Body of pancreas (tissue), 4 donors: ENCODE measurements around the gene NGFR. TPM values are rescaled to one million over a fixed set of nuclear protein-coding genes. Genes with fewer than 3 reads are reported as not detected.

Experiments used
- ATAC-seq: fragments of 150-250 bp; one replicate; pipeline ENCODE4 v1.9.1; 2016
- DNase-seq, 4 donors: peaks; one replicate each; pipeline ENCODE4 v3.0.0-alpha.2; 2019
- H3K27ac ChIP-seq, 4 donors: fragments of 200-600 bp; sonication (generic); 1 replicate in 3 of 4; 2 replicates in 1 of 4; pipeline versions ENCODE4 v1.5.1 to v1.6.1; 2016 to 2019; ENCODE audit warnings: mild to moderate bottlenecking in 1 of 4, mixed read lengths in 1 of 4, moderate library complexity in 1 of 4
- H3K27me3 ChIP-seq, 2 donors: fragments of 200-600 bp; sonication (generic); one replicate each; pipeline ENCODE4 v1.6.0; 2016; ENCODE audit warnings: mild to moderate bottlenecking in 1 of 2
- H3K36me3 ChIP-seq, 2 donors: fragments of 200-600 bp; sonication (generic); replicated peaks in 1 of 2; 2 replicates each; pipeline ENCODE4 v1.5.1; 2016; ENCODE audit warnings: low read depth in 2 of 2; ENCODE audit not compliant: insufficient read depth in 1 of 2
- H3K4me1 ChIP-seq: fragments of 200-600 bp; sonication (generic); one replicate; pipeline ENCODE4 v1.6.0; 2016
- H3K4me3 ChIP-seq, 2 donors: fragments of 200-600 bp; sonication (generic); 1 replicate in 1 of 2; 2 replicates in 1 of 2; pipeline ENCODE4 v1.5.1; 2016 to 2019
- H3K9me3 ChIP-seq, 3 donors: fragments of 200-600 bp; sonication (generic); 1 replicate in 2 of 3; 2 replicates in 1 of 3; pipeline ENCODE4 v1.5.1; 2016
- POLR2A ChIP-seq, 3 donors: fragments of 450-650 bp; IDR thresholded peaks; one replicate each; pipeline ENCODE4 v1.6.1; 2016; ENCODE audit warnings: antibody characterized with exemption in 3 of 3, mild to moderate bottlenecking in 2 of 3
- WGBS, 2 donors: methylation state at CpG; one replicate each; pipeline ENCODE4 v1.1.5; 2017; 5-methylcytosine and 5-hydroxymethylcytosine counted together
- intact Hi-C: fragments of 100-400 bp; cut with DNase I; formaldehyde crosslinking; loops from one replicate; pipeline ENCODE4 v1.15.1; 2023
- microRNA-seq, 2 donors: library from miRNA; unstranded; fragments of <30 nt; microRNA quantifications; one replicate each; pipeline ENCODE4, GENCODE V29; 2016; ENCODE audit warnings: borderline number of aligned reads in 2 of 2, borderline replicate concordance in 2 of 2
- small RNA-seq: library from RNA; depleted of rRNA; stranded (forward); fragments of <200 nt; gene quantifications from one replicate; pipeline ENCODE3, GENCODE V24; 2016
- total RNA-seq, 2 donors: library from RNA; depleted of rRNA; stranded (reverse); fragments of >200 nt; gene quantifications; one replicate each; pipeline ENCODE4 v1.1.0, GENCODE V29; 2016
- TF ChIP-seq, protein P1 (sequence below), 7 experiments: fragments of 450-650 bp in 4 of 7; fragments of 200-600 bp in 3 of 7; sonication (generic) in 3 of 7; IDR thresholded peaks; one replicate each; pipeline ENCODE4 v1.5.1; 2016 to 2019; ENCODE audit warnings: antibody characterized with exemption in 7 of 7

Gene NGFR
- total RNA-seq, 2 donors from 2014 or later, result 10.1 to 27.7 TPM

DNA sequence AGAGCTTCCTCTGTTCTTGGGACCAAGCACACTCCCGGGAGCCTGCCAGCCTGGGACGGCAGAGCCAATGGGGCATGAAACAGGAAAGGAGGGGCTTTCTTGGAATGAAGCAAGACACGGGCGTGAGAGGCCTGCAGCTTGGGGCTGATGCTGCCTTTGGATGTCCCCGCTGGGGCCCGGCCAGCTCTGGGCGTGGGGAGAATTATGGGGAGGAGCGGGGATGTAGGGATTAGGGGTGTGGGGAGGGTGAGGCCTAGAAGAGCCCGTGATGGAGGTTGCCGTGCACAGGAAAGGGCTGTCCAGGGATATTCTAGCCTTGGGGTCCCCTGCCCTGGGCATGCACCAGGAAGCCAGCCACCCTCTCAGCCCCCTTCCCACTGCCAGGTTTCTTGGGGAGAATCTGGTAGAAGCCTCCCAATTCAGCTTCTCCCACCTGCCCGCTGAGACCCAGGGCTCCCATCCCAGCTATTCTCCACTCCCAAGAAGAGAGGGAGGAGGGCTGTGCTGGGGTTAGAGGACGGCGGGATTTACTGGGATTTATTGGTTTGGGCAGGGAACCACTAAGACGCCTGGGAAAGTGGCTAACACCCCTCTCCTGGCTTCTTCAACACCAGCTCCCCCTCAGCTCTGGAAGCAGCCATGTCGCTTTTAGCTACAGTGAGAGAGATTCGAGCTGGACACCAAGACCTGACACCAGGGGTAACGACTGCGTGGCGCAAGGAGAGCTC is 60.6 kb downstream of the NGFR start:
- Histone ChIP-seq H3K27ac (no peak overlapping the region), H3K36me3 (no peaks in the 10 kb centered on the region), H3K4me3 (no peak overlapping the region), H3K4me1 (peaks cover 6% of the 10 kb centered on the region), H3K27me3 (no peaks in the 10 kb centered on the region), H3K9me3 (no peaks in the 10 kb centered on the region)
- WGBS, 2 donors, result 64 to 69% methylated on average over 10 to 19 of the region's 19 CpGs
- TF ChIP-seq, protein P1, sequence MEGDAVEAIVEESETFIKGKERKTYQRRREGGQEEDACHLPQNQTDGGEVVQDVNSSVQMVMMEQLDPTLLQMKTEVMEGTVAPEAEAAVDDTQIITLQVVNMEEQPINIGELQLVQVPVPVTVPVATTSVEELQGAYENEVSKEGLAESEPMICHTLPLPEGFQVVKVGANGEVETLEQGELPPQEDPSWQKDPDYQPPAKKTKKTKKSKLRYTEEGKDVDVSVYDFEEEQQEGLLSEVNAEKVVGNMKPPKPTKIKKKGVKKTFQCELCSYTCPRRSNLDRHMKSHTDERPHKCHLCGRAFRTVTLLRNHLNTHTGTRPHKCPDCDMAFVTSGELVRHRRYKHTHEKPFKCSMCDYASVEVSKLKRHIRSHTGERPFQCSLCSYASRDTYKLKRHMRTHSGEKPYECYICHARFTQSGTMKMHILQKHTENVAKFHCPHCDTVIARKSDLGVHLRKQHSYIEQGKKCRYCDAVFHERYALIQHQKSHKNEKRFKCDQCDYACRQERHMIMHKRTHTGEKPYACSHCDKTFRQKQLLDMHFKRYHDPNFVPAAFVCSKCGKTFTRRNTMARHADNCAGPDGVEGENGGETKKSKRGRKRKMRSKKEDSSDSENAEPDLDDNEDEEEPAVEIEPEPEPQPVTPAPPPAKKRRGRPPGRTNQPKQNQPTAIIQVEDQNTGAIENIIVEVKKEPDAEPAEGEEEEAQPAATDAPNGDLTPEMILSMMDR (IDR thresholded peaks at IDR 0.05), result no peak
- no peak for TF ChIP-seq POLR2A (IDR thresholded peaks at IDR 0.05)
- DNase-seq (no peak), ATAC-seq (no peak)
- intact Hi-C loops, result loop anchor here (5.0 to 10.0 kb wide), 4 partner anchors 53 to 241 kb away; no protein-coding TSS in a partner anchor

DNA sequence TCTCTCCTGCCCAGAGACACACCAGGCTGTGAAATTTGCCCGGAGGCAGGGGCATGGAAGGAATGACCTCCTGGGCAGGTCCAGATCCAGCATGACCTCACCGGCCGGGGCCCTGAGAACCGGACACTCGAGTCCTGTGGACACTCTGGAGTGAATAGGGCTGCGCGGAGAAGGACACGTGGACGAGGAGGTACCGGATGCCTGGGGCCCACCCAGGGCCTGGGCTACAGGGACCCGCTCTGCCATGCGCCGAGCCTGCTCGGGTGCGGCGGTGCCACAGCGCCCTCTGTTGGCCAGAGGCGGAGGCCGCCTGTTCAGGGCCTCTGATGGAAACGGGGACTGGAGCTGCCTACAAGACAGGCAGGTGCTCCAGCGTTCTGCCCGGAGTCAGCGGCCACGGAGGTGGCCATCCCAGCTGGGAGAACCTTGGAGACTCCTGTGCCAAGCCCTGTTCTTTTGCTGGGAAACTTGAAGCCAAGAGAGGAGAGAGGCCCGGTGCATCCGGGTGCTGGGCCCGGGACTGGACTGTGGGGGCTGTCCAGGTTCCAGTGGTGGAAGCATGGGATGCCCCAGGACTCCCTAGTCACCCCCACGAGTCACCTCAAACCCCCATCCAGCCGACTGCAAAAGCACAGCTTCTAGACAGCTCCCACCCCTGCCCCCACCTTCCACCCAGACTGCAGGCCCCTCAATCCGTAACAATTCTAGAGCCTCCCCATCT is 61.3 kb downstream of the NGFR start:
- peak; percentile 87 for ATAC-seq
- TF ChIP-seq, protein P1 (IDR thresholded peaks at IDR 0.05), result peak; percentile 90 to 99 (median 93)
- no peak for TF ChIP-seq POLR2A (IDR thresholded peaks at IDR 0.05)
- no peaks in the 10 kb centered on the region for H3K27me3 ChIP-seq
- DNase-seq, result peak; percentile 71 to 80 (median 76)
- WGBS, 2 donors, result 10 to 44% methylated on average over 2 to 23 of the region's 30 CpGs
- H3K36me3 ChIP-seq, result no peaks in the 10 kb centered on the region
- no peak overlapping the region for H3K27ac ChIP-seq
- no peak overlapping the region for H3K4me3 ChIP-seq
- intact Hi-C loops, result loop anchor here (5.0 to 10.0 kb wide), 4 partner anchors 54 to 242 kb away; no protein-coding TSS in a partner anchor
- H3K9me3 ChIP-seq, result no peaks in the 10 kb centered on the region
- H3K4me1 ChIP-seq, result peaks cover 6% of the 10 kb centered on the region

DNA sequence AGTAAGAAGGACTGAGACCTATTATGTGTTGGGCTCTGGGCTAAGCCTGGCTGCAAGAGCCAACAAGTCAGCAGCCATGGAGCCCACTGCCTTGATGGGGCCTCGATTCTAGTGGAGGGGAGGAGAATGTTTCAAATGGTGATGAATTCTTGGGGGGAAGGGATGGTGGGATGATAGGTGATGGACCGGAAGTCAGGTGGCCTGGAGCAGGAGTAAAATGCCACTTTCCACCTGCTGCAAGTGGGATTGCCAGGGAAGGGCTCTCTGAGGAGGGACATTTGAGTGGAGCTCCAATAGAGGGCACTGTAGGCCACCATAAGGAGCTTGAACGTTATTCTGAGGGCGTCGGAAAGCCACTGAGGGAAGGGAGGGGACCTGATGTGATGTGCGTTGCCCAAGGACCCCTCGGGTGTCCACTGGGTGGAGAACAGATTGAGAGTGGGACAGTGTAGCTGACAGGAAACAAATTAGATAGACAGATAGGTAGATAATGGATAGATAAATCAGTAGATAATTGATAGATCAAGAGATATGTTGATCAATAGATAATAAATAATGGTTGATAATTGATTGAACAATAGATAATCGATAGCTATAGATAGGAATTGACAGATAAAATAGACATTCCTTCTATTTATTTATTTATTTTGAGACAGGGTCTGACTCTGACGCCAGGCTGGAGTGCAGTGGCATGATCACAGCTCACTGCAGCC is 62.4 kb downstream of the NGFR start:
- H3K9me3 ChIP-seq, result no peaks in the 10 kb centered on the region
- DNase-seq (peak in 3 of 4 donors; percentile 37 to 53 (median 45)), ATAC-seq (peak; percentile 42)
- TF ChIP-seq POLR2A (IDR thresholded peaks at IDR 0.05), result no peak
- TF ChIP-seq, protein P1 (IDR thresholded peaks at IDR 0.05), result peak in 6 of 7 experiments; percentile 17 to 50 (median 38)
- no peaks in the 10 kb centered on the region for H3K27me3 ChIP-seq
- 12 to 15% methylated on average over 9 of the region's 9 CpGs for WGBS, 2 donors
- H3K4me3 ChIP-seq, result no peak overlapping the region
- no peak overlapping the region for H3K27ac ChIP-seq
- peaks cover 6% of the 10 kb centered on the region for H3K4me1 ChIP-seq
- H3K36me3 ChIP-seq, result no peaks in the 10 kb centered on the region
- intact Hi-C loops, result loop anchor here (5.0 to 10.0 kb wide), 4 partner anchors 55 to 243 kb away; no protein-coding TSS in a partner anchor

Small RNA genes lying within 50 kb of the gene (microRNA-seq; reads per million reads assigned to microRNA genes)
- 0 reads per million in 2 donors for gene MIR6165

Small RNA genes lying within 50 kb of the gene (small RNA-seq; reads per million reads assigned to genes)
- gene MIR6165, result not detected

Other genes starting within 250 kb of the NGFR start
- gene ZNF652, start 133.0 kb upstream of the NGFR start, total RNA-seq, result 10 to 100 TPM; 26.4 to 36.1 TPM
- gene PHB1, start 80.4 kb upstream of the NGFR start, total RNA-seq, result 10 to 100 TPM; 37.1 to 38.6 TPM
- under 1 TPM; 0.78 to 0.99 TPM for gene NXPH3, start 80.6 kb downstream of the NGFR start, total RNA-seq
- gene SPOP, start 182.8 kb downstream of the NGFR start, total RNA-seq, result 10 to 100 TPM; 42.3 to 57.4 TPM
- 10 to 100 TPM; 30.3 to 36.6 TPM for gene SLC35B1, start 212.7 kb downstream of the NGFR start, total RNA-seq